Transverse colon (tissue), 4 donors: ENCODE measurements around the gene KCNH1. TPM values are rescaled to one million over a fixed set of nuclear protein-coding genes. Genes with fewer than 3 reads are reported as not detected.
A peak's percentile ranks its signal among the peaks of the same experiment; 100 is the strongest.

Source experiments
- DNase-seq: peaks from one replicate; pipeline ENCODE4 v3.0.0-alpha.2; 2019
- H3K27ac ChIP-seq, 4 donors: fragments of 200-600 bp; sonication (generic); 2 replicates each; pipeline ENCODE4 v1.5.1; 2016 to 2018; ENCODE audit warnings: inconsistent platforms in 4 of 4
- H3K27me3 ChIP-seq: fragments of 200-600 bp; sonication (generic); 2 replicates; pipeline ENCODE4 v1.5.1; 2017; ENCODE audit warnings: inconsistent platforms
- H3K36me3 ChIP-seq, 4 donors: fragments of 200-600 bp; sonication (generic); 2 replicates each; pipeline ENCODE4 v1.5.1; 2017 to 2019; ENCODE audit warnings: inconsistent platforms in 4 of 4
- H3K4me1 ChIP-seq, 4 donors: fragments of 200-600 bp; sonication (generic); 2 replicates each; pipeline ENCODE4 v1.5.1; 2017 to 2020; ENCODE audit warnings: inconsistent platforms in 4 of 4
- H3K4me3 ChIP-seq, 4 donors: fragments of 200-600 bp; sonication (generic); 1 replicate in 1 of 4; 2 replicates in 3 of 4; pipeline versions ENCODE4 v1.5.1 to v1.6.1; 2017 to 2019; ENCODE audit warnings: inconsistent platforms in 4 of 4
- H3K9me3 ChIP-seq, 2 donors: fragments of 200-600 bp; sonication (generic); 2 replicates each; pipeline ENCODE4 v1.5.1; 2017 to 2019; ENCODE audit warnings: inconsistent platforms in 2 of 2
- EP300 ChIP-seq: sonication (generic); formaldehyde crosslinking; IDR thresholded peaks from one replicate; pipeline ENCODE4 v1.6.1; 2017; ENCODE audit warnings: antibody characterized with exemption, low read depth
- POLR2A ChIP-seq: fragments of 450-650 bp; IDR thresholded peaks from one replicate; pipeline ENCODE4 v1.6.1; 2016; ENCODE audit warnings: antibody characterized with exemption, mild to moderate bottlenecking, moderate library complexity
- POLR2AphosphoS5 ChIP-seq, 3 donors: sonication (generic); formaldehyde crosslinking; IDR thresholded peaks; one replicate each; pipeline ENCODE4 v1.6.1; 2016; ENCODE audit warnings: antibody characterized with exemption in 3 of 3
- WGBS, 2 donors: methylation state at CpG; one replicate each; pipeline ENCODE4 v1.1.5; 2018; ENCODE audit warnings: low coverage in 1 of 2; 5-methylcytosine and 5-hydroxymethylcytosine counted together
- in situ Hi-C, 4 donors: fragments of 200-750 bp; cut with MboI; loops; one replicate each; pipeline versions ENCODE4 v1.15.0 to v1.15.1; 2017; ENCODE audit warnings: low sequenced_read_pairs in 3 of 4, low pct_ligation_motif_present in 1 of 4, low pct_unique_long_range_greater_than_20kb in 1 of 4
- intact Hi-C: fragments of 100-400 bp; cut with DNase I; formaldehyde crosslinking; loops from one replicate; pipeline ENCODE4 v1.15.1; 2023; ENCODE audit warnings: low total_unique reads
- total RNA-seq, 4 donors: library from RNA; depleted of rRNA; stranded (reverse); fragments of >200 nt; gene quantifications; one replicate each; pipeline ENCODE4 v1.1.0, GENCODE V29; 2016
- TF ChIP-seq, protein P1 (sequence below), 5 experiments: fragments of 200-600 bp in 3 of 5; fragments of 450-650 bp in 2 of 5; sonication (generic) in 3 of 5; IDR thresholded peaks; 1 replicate in 2 of 5; 2 replicates in 3 of 5; pipeline ENCODE4 v1.5.1; 2016 to 2017; ENCODE audit warnings: antibody characterized with exemption in 5 of 5, inconsistent platforms in 3 of 5, mild to moderate bottlenecking in 2 of 5, moderate library complexity in 1 of 5

KCNH1 gene
- total RNA-seq, 4 donors from 2014 or later, result 0.55 to 9.4 (median 2.2) TPM

DNA sequence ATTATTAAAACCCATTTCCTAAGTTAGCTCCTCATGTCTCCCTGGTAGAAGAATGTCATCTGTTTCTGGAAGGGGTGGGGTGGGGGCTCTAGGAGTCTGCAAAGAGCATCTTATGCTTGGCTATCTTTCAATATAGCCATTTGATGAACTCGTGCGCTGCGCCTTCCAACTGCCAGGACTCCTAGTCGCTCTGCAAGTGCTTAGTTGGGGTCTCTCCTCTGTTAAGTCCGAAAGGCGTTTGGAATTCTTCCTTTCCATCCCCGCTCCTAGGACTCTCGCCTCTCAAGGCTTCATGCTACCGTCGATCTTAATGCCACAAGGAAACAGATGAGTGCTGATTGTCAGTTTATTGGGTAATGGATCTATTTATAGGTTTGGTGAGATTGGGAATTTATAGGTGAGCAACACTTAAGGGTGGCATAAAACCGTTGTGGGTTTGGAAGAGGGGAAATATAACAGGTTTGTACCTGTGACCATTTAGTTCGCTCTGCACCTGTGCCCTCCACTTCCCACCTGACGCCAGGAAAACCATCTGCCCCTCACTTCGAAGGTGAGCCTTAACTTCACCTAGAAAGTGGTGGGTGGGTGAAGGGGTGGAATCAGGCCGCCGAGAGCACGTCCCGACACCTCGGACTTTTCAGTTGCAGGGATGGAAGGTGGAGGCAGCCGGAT is 1.1 kb downstream of the KCNH1 start:
- peaks cover 0 to 13% (median 7%) of the 10 kb centered on the region in 4 donors for H3K4me1 ChIP-seq
- H3K27me3 ChIP-seq, result peaks cover 73% of the 10 kb centered on the region
- peak overlapping the region in 2 of 4 donors; percentile 35 to 44 for H3K27ac ChIP-seq
- intact Hi-C loops (loop anchor here (5.0 to 10.0 kb wide), 3 partner anchors 548 to 726 kb away; no protein-coding TSS in a partner anchor), in situ Hi-C loops (loop anchor here (10.0 to 25.0 kb wide), 4 partner anchors 546 to 728 kb away; no protein-coding TSS in a partner anchor)
- TF ChIP-seq POLR2A, result no peak
- TF ChIP-seq, protein P1, sequence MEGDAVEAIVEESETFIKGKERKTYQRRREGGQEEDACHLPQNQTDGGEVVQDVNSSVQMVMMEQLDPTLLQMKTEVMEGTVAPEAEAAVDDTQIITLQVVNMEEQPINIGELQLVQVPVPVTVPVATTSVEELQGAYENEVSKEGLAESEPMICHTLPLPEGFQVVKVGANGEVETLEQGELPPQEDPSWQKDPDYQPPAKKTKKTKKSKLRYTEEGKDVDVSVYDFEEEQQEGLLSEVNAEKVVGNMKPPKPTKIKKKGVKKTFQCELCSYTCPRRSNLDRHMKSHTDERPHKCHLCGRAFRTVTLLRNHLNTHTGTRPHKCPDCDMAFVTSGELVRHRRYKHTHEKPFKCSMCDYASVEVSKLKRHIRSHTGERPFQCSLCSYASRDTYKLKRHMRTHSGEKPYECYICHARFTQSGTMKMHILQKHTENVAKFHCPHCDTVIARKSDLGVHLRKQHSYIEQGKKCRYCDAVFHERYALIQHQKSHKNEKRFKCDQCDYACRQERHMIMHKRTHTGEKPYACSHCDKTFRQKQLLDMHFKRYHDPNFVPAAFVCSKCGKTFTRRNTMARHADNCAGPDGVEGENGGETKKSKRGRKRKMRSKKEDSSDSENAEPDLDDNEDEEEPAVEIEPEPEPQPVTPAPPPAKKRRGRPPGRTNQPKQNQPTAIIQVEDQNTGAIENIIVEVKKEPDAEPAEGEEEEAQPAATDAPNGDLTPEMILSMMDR (IDR thresholded peaks at IDR 0.05), result no peak
- TF ChIP-seq POLR2AphosphoS5 (IDR thresholded peaks at IDR 0.05), result no peak
- no peak for TF ChIP-seq EP300
- H3K4me3 ChIP-seq, result peak overlapping the region in 3 of 4 donors; percentile 25 to 50 (median 41)
- 7 to 31% methylated on average over 3 to 20 of the region's 20 CpGs for WGBS, 2 donors
- no peaks in the 10 kb centered on the region for H3K9me3 ChIP-seq
- H3K36me3 ChIP-seq, result no peaks in the 10 kb centered on the region
- DNase-seq, result no peak

- in situ Hi-C loops (loop anchor here (10.0 to 25.0 kb wide), 4 partner anchors 542 to 725 kb away; no protein-coding TSS in a partner anchor), intact Hi-C loops (loop anchor here (5.0 to 10.0 kb wide), 3 partner anchors 545 to 722 kb away; no protein-coding TSS in a partner anchor)
- H3K27me3 ChIP-seq, result peaks cover 50% of the 10 kb centered on the region
- TF ChIP-seq, protein P1 (IDR thresholded peaks at IDR 0.05), result no peak
- TF ChIP-seq POLR2AphosphoS5 (IDR thresholded peaks at IDR 0.05), result no peak
- no peak for TF ChIP-seq POLR2A
- no peak for TF ChIP-seq EP300
- H3K4me1 ChIP-seq, result peaks cover 0 to 13% (median 7%) of the 10 kb centered on the region in 4 donors
- 85 to 86% methylated on average over 1 of the region's 1 CpG for WGBS, 2 donors
- DNase-seq, result no peak
- H3K9me3 ChIP-seq, result no peaks in the 10 kb centered on the region
- no peaks in the 10 kb centered on the region for H3K36me3 ChIP-seq
- H3K27ac ChIP-seq, result no peak overlapping the region
- H3K4me3 ChIP-seq, result no peak overlapping the region
Observed at GRCh38 chr1:211129776-211130175, 4.2 kb downstream of the KCNH1 start.

- TF ChIP-seq POLR2AphosphoS5 (IDR thresholded peaks at IDR 0.05) (peak in 1 of 3 donors; percentile 1), POLR2A (no peak), EP300 (no peak)
- TF ChIP-seq, protein P1 (IDR thresholded peaks at IDR 0.05), result no peak
- H3K4me3 ChIP-seq, result no peak overlapping the region
- H3K27ac ChIP-seq, result peak overlapping the region; percentile 50 to 67 (median 59)
- WGBS, 2 donors, result 61 to 67% methylated on average over 4 of the region's 4 CpGs
- no peaks in the 10 kb centered on the region for H3K36me3 ChIP-seq
- peaks cover 23% of the 10 kb centered on the region for H3K27me3 ChIP-seq
- in situ Hi-C loops, result loop anchor here (25.0 kb wide), 2 partner anchors 540 to 715 kb away; no protein-coding TSS in a partner anchor
- DNase-seq, result no peak
- H3K4me1 ChIP-seq, result no peaks in the 10 kb centered on the region
- intact Hi-C loops, result no loop called here
- H3K9me3 ChIP-seq, result no peaks in the 10 kb centered on the region
Observed at GRCh38 chr1:211127166-211127565, 6.8 kb downstream of the KCNH1 start.

DNA sequence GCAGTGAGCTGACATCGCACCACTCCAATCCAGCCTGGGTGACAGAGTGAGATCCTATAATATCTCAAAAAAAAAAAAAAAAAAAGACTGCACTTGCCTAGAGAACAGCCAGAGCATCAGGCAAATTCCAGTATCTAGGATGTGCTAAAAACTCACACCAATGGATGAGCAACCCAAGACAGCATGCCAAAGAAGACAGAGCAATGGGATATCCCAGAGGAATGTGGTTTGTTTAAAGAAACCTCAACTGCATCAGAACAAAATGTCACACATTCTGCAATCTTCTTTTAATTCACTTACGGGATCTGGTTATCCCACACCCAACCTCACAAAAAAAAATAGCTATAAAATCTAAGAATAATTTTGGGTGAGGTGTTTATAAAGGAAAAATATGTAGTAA is 7.3 kb downstream of the KCNH1 start:
- 74 to 75% methylated on average over 2 of the region's 2 CpGs for WGBS, 2 donors
- no peak for DNase-seq
- Histone ChIP-seq H3K36me3 (no peaks in the 10 kb centered on the region), H3K4me3 (no peak overlapping the region), H3K27me3 (peaks cover 18% of the 10 kb centered on the region), H3K4me1 (no peaks in the 10 kb centered on the region), H3K9me3 (no peaks in the 10 kb centered on the region), H3K27ac (peak overlapping the region; percentile 50 to 67 (median 59))
- intact Hi-C loops, result no loop called here
- in situ Hi-C loops, result loop anchor here (25.0 kb wide), 2 partner anchors 539 to 714 kb away; no protein-coding TSS in a partner anchor
- TF ChIP-seq, protein P1 (IDR thresholded peaks at IDR 0.05), result no peak
- TF ChIP-seq POLR2A, result no peak
- peak; percentile 29 for TF ChIP-seq EP300
- TF ChIP-seq POLR2AphosphoS5 (IDR thresholded peaks at IDR 0.05), result peak in 1 of 3 donors; percentile 22
